GM21723 (cell line): ENCODE measurements around the gene CDHR4.
"Not testable (repeated sequence)": the region's sequence is repeated elsewhere in the genome, so short reads cannot be mapped to it uniquely, and the experiment has no call there.

Experiments
- ATAC-seq: cut with Tn5 transposase; IDR thresholded peaks from one replicate; pipeline ENCODE4 v1.9.1; 2021; ENCODE audit warnings: mild to moderate bottlenecking, moderate library complexity; ENCODE audit not compliant: unreplicated experiment

The CDHR4 gene

GRCh38 chr3:49781415-49782199, 18.1 kb downstream of the CDHR4 start:
- no peak for ATAC-seq

GRCh38 chr3:49780975-49781365, 18.7 kb downstream of the CDHR4 start:
- ATAC-seq: not testable (repeated sequence)

GRCh38 chr3:49780080-49780974, 19.3 kb downstream of the CDHR4 start:
- no peak for ATAC-seq

GRCh38 chr3:49779358-49780079, 20.2 kb downstream of the CDHR4 start:
- ATAC-seq: no peak

- ATAC-seq: not testable (repeated sequence)
Measured at GRCh38 chr3:49776101-49776500, 23.6 kb downstream of the CDHR4 start.

GRCh38 chr3:49775538-49775937, 24.1 kb downstream of the CDHR4 start:
- ATAC-seq: no peak

- ATAC-seq: no peak
Measured at GRCh38 chr3:49772703-49773102, 27.0 kb downstream of the CDHR4 start.

- no peak for ATAC-seq
Measured at GRCh38 chr3:49771340-49771938, 28.2 kb downstream of the CDHR4 start.

- no peak for ATAC-seq
Measured at GRCh38 chr3:49769926-49770325, 29.7 kb downstream of the CDHR4 start.

- ATAC-seq: no peak
Measured at GRCh38 chr3:49769286-49769915, 30.3 kb downstream of the CDHR4 start.

GRCh38 chr3:49763981-49764380, 35.7 kb downstream of the CDHR4 start:
- no peak for ATAC-seq

GRCh38 chr3:49761661-49762060, 38.0 kb downstream of the CDHR4 start:
- no peak for ATAC-seq

GRCh38 chr3:49759226-49759625, 40.4 kb downstream of the CDHR4 start:
- no peak for ATAC-seq

GRCh38 chr3:49757197-49757596, 42.5 kb downstream of the CDHR4 start:
- no peak for ATAC-seq

GRCh38 chr3:49756036-49756435, 43.6 kb downstream of the CDHR4 start:
- no peak for ATAC-seq

- no peak for ATAC-seq
Measured at GRCh38 chr3:49754536-49754935, 45.1 kb downstream of the CDHR4 start.

GRCh38 chr3:49751501-49751900, 48.2 kb downstream of the CDHR4 start:
- ATAC-seq: no peak

GRCh38 chr3:49750056-49750455, 49.6 kb downstream of the CDHR4 start:
- ATAC-seq: no peak

GRCh38 chr3:49748874-49749273, 50.8 kb downstream of the CDHR4 start:
- ATAC-seq: not testable (repeated sequence)

- no peak for ATAC-seq
Measured at GRCh38 chr3:49747792-49748480, 51.7 kb downstream of the CDHR4 start.
